ENCODE data around the gene SV2C.

SV2C gene

DNA sequence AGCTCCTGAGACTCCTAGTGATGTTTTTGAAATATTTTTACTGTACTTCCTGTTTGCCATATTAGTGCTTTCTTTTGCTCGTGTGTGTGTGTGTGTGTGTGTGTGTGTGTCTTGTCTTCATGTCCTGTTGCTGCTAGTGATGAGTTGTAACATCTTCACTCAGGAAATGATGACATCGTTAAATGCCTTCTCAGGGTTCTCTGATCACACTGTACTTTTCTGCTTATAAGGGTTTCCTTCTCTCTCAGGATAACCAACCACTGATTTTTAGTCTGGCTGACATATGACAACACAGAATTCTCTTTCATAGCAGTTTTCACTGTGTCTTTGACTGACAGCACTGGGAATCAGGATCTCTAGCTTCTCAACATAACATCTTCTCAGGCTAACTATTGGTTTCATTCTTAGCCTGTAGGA lies 16.1 kb downstream of the SV2C start:
- in situ Hi-C loops (cut with HindIII; ENCODE audit: low sequenced_read_pairs): no loop called here

DNA sequence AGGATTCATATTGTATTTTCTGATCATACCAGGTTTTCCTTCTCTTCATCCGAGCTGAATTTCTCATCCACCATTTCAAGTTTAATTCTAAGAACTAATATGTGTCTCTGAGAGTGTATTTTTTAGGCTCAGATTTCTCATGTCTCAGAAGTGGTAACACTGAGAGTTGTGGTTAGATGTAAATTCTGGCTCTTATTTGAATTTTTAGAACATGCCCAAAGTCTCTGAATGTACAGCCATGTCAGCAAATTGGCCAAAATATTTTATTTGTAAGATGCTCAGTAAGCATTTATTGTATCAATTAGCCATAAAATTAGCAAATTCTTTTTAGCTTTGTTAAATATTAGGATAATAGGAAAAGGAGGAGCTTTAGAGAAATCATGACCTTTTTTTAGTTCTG lies 16.6 kb downstream of the SV2C start:
- in situ Hi-C loops (cut with HindIII; ENCODE audit: low sequenced_read_pairs): no loop called here

DNA sequence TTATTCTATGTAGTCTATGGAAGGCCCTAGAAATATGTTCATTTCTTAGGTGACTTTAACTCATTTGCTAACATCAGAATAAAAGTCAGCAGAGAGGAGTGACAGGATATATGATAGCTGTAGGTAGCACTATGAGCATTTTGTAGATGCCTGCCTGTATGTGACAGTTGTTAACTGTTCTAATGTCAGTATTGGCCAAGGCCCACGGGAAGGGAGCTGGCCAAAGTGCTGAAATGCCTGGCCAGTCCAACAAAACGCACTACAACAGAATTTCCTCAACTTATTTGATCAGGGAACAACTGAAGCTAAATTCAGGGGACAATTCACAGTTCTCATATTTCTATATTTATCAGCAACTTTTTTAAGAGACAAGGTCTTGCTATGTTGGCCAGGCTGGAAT lies 20.8 kb downstream of the SV2C start:
- in situ Hi-C loops (cut with HindIII; ENCODE audit: low sequenced_read_pairs): no loop called here

DNA sequence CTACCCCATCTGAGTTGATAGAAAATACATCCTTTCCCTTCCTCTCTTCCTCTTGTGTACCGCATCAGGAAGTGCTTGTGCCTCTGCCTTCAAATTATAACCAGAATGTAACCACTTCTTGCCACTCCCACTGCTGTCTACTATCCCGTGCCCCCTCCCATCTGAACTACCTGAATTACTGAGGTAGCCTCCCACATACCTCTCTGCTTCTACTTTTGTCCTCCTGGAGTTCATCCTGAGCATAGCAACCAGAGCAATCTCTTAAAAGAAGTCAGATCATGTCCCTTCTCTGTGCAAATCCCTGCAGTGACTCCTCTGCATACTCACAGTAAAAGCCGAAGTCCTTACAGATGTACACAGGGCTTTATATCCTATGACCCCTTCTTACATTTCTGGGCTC lies 23.0 kb downstream of the SV2C start:
- in situ Hi-C loops (cut with HindIII; ENCODE audit: low sequenced_read_pairs): no loop called here

DNA sequence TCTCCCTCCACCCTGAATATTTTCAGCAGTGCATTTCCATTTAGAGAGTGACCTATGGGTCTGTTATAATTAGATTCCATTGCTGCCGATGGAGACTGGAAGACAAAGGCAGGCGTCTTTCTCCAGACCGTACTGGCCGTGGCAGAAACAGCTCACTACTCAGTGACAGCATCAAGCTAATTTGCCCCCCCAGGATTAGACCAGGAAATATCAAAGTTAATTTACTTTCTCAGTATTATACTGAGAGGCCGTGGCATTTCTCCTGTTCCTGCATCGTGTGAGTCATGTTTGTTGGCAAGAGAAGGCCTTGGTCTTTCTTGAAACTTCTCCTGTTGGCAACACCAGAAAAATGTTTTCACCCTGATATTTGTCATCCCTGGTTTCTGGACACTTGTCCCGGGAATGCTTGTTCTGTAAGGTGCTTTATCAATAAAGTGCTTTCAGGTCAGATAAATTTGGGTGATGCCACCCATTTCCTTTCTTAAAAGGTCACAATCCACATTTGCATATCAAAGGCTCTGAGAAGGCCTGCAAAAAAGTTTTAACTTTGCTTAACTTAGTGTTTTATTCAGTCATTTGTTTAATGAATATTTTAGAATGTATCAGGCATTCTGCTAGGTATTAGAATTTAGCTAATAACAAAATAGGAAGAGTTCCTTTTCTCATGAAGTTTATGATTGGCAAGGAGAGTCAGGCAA lies 28.4 kb downstream of the SV2C start:
- in situ Hi-C loops (cut with HindIII; ENCODE audit: low sequenced_read_pairs): no loop called here

DNA sequence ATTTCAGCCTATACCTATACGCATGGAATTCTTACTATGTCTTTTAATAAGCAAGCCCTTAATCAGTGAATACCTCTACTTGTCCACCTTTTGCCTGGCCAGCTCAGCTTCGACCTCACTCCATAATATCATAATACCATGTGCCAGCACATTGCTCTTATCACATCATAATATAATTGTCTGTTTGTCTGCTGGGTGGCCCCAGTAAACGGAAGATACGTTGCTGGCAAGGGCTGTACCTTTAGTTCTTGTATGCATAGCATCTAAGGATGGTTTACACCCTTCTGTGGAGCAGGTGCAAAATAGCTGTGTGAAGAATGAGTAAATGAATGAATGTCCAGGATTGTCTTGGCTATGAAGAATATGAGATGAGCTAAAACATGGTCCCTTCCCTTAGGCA lies 29.9 kb downstream of the SV2C start:
- in situ Hi-C loops (cut with HindIII; ENCODE audit: low sequenced_read_pairs): no loop called here

DNA sequence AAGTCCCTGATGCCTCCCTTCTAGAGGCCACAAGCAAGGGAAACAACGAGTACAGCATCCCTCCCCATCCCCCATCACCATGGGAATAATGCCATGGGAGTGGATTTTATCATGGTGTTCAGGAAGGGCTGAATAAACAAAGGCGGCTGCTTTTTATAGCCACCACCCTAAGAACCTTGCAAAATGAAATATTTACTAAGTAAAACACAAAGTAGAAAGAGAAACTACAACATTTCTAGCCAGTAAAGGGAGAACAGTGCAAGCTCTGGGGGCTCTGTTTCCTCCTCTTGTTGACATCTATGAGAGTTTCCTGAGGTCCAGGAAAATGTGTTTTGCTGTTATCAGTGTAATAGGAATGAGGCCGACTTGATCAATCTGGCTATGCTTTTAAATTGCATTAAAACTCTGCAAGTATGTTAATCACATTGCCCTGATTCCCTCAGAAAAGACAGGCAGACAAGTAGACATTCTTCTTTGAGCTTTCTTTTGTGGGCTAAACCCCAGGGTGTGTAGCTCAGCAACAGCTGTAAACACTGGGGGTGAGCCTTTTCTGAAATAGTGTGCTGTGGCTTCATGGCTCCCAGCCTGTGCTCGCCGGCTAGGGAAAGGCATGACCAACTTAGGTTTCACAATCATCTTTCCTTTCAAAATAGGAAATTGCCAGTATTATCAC lies 31.1 kb downstream of the SV2C start:
- in situ Hi-C loops (cut with HindIII; ENCODE audit: low sequenced_read_pairs): no loop called here

DNA sequence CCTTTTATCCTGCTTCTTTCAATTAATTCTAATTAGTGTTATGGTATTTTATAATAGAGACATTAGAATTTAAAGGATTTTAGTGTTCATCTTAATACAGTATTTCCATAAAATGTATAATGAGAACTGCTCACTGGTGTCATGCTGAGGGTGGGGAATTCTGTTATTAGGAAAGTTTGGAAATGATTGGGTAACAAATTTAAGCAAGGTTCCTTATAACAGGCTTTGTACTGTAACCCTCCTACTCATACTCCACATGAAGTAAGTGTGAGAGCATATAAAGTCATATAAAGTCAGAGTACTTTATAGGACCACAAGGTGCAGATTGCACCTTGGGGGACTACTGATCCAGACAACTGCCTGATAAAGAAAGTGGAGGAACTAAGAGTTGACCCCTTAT lies 42.2 kb downstream of the SV2C start:
- in situ Hi-C loops (cut with HindIII; ENCODE audit: low sequenced_read_pairs): loop anchor here (5.0 kb wide), 2 partner anchors 42 to 87 kb away; no protein-coding TSS in a partner anchor

DNA sequence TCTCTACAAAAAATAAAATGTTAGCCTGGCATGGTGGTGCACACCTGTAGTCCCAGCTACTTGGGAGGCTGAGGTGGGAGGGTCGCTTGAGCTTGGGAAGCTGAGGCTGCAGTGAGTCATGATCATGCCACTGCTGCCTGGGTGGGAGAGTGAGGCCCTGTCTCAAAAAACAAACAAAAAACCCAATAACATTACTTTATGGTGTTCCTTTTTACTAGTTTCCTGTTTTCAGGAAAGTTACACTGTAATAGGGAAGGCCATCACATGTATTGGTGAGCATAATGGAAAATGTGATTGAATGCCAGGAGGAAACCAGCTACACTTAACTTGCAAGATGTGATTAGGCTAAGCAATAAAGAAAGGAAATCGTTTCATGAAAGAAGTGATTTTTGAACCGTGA lies 42.7 kb downstream of the SV2C start:
- in situ Hi-C loops (cut with HindIII; ENCODE audit: low sequenced_read_pairs): loop anchor here (5.0 kb wide), 2 partner anchors 41 to 86 kb away; no protein-coding TSS in a partner anchor

DNA sequence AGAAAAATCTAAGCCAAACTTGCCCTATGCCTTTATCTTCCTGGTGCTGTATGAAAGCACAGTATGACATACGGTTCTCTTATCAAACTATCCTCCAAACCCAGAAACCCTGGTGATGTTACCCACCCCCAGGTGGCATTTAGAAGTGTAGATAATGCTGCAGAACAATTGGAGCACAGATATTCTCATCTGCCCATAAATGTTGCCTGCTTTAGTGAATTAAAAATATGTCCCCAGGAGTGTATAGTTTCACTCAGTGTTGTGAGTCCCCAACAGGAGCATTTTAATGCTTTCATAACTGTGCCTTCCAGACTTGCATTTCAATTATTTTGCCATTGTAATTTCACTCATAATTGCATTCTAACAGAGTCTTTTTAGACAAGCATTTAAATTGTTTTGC lies 50.8 kb downstream of the SV2C start:
- in situ Hi-C loops (cut with HindIII; ENCODE audit: low sequenced_read_pairs): no loop called here

DNA sequence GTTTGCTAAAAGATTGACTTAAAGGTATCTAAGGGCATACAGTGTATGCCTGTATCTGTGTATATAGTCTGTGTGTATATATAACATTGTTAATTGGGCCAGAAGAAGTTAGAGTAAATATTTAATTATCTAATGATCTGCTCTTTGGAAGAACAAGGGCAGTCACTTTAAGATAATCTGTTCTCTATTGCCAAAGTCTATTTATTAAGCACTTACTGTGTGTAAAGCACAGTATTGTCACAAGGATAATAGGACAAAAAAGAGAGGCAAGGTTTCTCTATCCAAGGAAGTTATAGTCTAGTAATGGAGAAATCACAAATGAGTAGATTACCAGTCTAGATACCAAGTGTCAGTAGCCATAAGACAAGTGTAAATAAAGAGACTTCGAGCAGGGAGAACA lies 51.5 kb downstream of the SV2C start:
- in situ Hi-C loops (cut with HindIII; ENCODE audit: low sequenced_read_pairs): no loop called here

DNA sequence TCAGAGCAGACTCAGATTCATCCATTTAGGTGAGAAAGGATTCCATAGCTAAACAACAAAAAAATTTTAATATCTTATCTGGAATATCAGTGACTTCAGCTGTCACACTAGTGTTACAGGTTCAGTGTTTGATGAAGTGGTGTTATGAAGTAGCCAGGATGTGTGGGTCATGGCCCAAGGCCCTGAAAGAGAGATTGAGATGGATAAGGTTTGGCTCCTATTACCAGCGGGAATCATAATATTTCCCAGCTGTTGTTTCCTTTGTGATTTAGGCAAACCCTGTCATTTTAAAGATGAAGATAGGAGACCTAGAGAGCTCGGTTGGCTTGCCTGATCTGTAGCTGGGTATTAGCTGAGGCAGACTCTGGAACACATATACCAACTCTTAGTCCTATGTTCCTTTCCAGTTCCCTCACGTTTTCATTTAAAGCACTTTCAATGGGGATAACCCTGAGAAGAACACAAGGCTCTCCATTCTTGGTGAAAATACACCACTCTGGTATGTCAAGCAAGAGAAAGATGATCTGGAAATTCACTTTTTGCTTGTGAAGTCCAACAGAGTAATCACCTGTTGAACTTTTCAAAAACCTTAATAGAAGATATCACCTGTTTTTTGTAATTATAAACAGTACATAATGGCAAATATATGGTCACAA lies 54.8 kb downstream of the SV2C start:
- in situ Hi-C loops (cut with HindIII; ENCODE audit: low sequenced_read_pairs): no loop called here

DNA sequence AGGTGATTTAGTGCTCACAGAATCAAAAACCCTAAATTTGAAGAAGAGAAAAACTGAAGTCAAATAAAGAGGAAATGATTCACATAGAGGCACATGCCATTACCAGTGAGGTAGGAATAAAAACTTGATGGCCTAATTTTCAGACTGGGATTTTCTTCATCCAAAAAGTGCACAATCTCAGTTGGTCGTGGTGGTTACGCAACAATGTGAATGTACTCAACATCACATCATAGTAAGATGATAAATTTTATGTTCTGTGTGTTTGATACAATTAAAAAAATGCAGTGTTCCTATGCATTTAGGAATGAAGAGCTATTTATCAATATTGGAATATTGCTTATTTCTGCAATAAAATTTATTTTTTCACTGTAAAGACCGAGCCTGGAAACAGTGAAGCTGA lies 60.7 kb downstream of the SV2C start:
- in situ Hi-C loops (cut with HindIII; ENCODE audit: low sequenced_read_pairs): no loop called here

DNA sequence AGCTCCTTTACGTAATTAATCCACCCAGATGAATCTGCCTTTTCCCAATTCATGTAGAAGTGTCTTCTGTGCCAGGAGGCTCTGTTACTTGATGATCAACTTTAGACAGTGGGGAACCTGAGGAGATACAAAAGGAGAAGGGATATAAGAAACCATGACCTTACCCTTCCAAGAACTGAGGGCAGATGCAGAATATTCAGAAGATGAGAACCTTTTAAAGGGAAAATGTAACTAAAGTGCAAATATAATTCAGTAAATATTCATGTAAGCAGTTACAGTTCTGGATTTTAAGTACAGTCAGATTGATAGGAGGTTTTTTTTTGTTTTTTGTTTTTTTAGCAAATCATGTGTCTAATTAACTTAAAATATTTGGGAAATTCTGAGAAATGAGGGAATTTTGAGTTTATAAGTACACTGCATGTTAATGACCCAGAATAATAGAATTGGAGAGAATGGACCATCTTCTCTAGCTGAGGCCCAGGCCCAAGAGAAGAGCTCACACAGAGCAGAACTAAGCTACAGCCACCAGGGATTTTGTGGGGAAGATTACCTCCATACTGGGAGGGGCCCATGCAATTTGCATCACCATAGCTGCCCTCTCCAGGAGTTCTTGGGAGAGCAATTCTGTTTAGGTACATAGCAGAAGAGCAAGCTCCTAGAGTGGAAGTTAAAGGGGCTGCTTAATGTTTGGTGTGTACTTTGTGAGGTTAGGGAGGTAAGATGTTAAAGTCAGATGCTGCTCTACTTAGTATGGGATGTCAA lies 61.5 kb downstream of the SV2C start:
- in situ Hi-C loops (cut with HindIII; ENCODE audit: low sequenced_read_pairs): no loop called here

DNA sequence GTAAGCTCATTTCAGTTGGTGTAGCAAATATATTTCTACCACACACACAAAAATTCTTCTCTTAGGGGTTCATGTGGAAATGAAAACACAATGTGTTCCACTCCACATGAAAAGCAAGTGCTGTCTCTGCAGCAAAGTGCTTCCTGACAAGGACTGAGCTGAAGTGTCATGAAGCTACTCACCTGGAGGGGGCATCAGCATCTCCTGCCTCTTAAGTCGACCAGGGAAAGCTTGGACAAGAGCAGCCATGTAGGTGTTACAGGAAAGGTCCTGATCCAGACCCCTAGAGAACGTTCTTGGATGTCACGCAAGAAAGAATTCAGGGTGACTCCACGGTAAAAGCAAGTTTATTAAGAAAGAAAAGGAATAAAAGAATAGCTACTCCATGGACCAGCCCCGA lies 62.8 kb downstream of the SV2C start:
- in situ Hi-C loops (cut with HindIII; ENCODE audit: low sequenced_read_pairs): no loop called here

DNA sequence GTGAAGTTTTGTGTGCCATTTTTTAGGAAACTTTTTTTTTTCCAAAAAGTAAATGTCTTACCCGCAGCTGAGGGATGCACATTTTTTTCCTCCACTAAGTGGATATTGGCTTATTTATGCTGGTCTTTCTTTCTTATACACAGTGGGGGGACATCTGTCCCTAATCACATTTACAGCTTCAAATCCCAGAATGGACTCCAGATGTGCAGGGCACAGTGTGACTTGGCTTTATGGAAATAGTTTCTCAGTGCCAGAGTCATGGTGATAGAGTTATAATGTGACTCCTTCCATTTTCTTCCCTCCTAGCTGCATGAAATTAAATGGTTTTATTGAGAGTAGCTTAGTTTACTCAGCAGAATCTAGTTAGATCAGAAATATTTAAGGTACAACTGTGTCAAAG lies 66.5 kb downstream of the SV2C start:
- in situ Hi-C loops (cut with HindIII; ENCODE audit: low sequenced_read_pairs): no loop called here

DNA sequence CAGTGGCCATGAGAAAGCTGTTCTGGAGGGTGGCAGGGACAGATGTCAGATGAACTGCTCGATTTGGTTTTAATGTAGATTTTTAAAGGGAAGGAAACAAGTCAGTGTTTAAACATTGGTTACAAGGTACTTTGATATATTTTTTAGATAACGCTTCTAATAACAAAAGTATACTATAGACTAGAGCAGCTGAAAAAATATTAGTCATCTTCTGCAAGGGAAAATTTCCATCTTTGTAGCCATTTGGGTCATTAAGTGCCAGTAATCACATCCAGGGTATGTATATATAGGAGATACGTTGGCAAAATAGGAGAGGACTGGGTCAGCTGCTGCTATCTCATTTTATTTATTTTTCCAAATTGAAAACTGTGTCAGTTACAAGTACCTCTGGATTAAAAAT lies 69.0 kb downstream of the SV2C start:
- in situ Hi-C loops (cut with HindIII; ENCODE audit: low sequenced_read_pairs): no loop called here

DNA sequence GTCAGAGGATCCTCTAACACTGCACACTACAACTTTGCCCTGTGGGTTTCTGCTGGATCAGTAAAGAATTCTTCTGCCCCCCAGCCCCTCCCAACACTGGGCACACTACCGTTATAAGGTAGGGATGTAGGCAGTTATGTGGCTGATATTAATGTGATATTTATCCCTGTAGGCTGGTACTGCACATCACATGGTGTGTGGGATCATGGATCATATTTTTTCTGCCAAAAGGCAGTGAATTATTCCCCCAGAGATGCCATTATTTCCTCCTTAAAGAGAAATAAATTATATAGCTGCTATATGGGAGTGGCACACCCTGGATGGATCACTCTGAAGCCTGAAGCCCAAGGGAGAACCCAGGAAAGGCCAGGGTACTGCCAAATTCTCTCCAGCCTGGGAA lies 69.5 kb downstream of the SV2C start:
- in situ Hi-C loops (cut with HindIII; ENCODE audit: low sequenced_read_pairs): no loop called here

DNA sequence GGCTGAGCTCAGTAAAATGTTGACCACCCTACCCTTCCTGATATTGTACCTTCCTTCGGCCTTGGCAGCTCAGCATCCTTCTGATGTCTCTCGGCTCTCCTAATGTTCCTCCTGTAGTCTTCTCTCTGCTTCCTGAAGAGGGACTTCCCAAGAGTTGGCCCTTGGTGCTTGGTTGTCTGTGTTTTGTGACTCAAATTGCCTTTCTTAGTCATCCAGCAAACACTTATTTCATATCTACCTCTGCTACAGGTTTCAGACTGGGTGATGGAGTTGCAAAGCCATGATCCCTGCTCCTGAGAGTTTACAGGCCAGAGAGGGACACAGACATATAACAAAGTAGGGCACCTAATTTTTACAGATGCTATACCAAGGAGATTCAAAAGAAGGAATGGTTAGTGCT lies 70.1 kb downstream of the SV2C start:
- in situ Hi-C loops (cut with HindIII; ENCODE audit: low sequenced_read_pairs): no loop called here

DNA sequence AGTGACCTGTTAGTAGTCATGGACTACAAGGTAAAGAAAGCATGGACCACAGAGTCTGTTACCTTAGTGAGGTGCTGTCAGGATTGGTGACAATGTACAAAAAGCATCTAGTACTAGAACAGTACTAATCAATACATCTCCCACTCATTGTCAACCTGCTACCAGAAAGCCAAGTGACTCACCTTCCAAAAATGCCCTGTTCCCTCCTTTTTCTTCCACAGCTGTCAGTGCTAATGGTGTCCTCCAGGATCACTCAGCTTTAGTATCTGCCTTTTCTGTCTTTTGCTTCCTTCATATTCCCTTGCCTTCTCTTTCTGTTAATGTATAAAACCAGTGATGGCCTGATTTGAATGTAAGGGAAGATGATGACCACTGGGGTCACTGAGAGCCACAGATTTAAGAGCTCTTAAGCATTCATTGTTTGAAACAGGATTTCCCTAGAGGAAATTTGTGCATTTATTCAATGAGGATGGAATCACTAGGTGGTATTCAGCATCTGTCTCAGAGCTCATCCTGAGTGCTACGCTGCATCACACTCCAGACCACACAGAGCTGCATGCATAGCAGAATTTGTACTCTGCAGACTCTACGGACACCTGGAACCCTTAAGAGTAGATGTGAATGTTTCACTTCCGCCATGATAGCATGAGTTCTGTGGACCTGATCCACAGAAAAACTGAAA lies 71.0 kb downstream of the SV2C start:
- in situ Hi-C loops (cut with HindIII; ENCODE audit: low sequenced_read_pairs): no loop called here

DNA sequence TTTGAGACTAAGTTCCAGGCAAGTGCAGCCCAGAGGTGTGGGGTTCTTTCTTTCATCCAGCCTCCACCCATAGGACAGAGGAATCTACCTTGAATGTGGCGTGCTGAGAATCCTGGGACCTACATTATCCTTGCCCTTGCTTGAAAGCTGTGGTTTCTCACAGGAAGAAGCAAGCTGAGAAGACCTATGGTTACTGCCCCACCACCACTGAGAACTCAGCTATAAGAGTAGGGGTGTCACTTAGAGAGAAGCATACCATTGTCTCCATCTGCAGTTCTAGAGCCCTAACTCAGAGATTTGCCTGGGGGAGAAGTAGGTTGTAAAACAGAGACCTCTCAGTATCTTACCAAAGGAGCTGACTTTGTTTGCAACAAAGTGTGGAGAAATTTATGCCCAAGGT lies 72.4 kb downstream of the SV2C start:
- in situ Hi-C loops (cut with HindIII; ENCODE audit: low sequenced_read_pairs): no loop called here
